DMS53 treated with DMSO at 0.1 percent for 48 hours (cell line): Measurements from ENCODE around the gene CAMK2D.

Source experiments
- DNase-seq: peaks from one replicate; lab custom pipeline; 2025; ENCODE audit not compliant: unreplicated experiment; lab: John Stamatoyannopoulos, UW

CAMK2D gene

GRCh38 chr4:113616443-113616842, 145.1 kb downstream of the CAMK2D start:
- DNase-seq: no peak

DNA sequence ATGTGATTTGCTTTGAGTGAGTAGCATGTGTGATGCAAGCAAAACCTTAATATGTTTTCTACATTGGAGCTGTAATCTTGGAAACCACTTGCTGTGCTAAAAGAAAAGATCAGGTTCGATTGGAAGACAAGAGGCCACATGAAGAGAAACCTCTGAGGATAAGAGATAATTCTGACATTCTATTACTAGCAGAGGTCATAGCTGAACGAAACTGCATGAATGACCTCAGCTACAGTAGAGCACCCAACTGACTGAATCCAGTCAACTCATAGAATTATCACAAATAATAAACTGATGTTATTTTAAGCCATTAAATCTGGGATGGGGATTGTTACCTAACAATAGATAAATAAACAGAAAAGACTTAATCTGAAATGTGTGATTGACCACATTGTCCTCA, 147.1 kb downstream of the CAMK2D start:
- no peak for DNase-seq

DNA sequence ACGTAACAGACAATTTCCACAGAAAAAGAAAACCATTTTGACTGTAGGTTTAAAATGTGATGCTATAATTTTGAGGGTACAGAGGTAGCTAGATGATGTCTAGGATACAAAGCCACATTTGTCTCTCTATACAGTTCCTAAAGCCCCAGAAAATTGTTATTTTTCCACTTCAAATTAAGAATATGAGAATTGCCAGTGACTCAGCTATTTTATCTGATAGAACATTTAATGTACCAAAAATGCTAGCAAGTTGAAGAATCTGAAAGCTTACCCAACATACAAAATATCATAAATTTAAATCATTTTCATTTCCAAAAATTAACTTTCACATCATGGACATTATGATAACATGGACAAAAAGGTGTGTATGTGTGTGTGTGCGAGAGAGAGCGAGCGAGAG, 148.0 kb downstream of the CAMK2D start:
- DNase-seq: no peak

DNA sequence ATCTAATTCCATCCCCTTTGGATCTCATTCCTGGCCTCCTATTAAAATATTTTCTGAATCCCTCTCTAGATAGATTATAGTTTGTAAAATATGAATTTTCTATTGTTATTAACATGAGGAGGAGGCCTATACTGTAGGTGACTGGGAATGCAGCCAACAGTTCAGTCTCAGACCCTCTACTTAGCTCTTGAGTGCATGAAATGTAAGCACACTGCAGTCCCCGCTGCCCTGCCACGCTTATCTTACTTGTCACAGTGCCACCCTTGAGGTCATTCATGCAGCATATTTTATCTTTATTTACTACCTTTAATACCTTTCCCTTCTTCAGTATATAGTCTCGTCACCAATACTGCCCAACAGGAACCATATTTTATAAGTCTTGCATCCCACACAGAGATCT, 151.0 kb downstream of the CAMK2D start:
- no peak for DNase-seq

- DNase-seq: no peak
Measured at GRCh38 chr4:113607998-113608397, 153.5 kb downstream of the CAMK2D start.

- no peak for DNase-seq
Measured at GRCh38 chr4:113607147-113607720, 154.3 kb downstream of the CAMK2D start.

DNA sequence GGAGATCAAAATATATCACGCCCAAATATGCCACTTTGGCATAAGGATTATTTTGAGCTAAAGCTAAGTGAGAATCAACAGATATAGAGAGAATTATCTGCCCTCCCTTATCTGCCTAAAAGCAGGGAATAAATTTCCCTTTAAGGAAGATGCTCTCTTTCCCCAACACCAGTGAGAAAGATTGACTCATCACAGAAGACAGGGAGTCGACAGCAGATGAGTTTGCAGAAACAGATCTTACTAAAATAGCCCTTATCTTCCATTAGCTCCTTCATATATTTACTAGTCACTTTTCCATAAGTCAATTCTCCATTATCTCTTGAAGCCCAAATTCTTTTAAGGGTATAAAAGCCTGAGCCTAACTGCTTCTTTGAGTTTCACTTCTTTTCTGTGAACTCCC, 156.6 kb downstream of the CAMK2D start:
- no peak for DNase-seq

DNA sequence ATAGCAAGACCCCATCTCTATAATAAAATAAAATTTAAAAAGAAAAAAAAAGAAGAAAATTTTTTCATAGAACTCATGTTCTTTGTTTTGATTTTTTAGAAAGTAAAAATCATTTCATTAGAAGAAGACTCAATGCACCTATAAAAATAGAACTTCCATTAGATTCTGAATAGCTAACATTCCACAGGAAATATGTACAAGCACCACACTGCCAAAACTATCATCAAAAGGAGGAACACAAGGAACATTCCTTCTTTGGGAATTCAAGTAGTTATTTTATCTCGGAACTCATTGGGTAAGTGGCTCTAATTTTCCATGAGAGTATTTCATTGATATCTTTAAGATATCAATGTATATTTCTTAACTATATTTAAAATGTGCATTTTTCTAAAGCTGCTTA, 157.6 kb downstream of the CAMK2D start:
- DNase-seq: no peak

DNA sequence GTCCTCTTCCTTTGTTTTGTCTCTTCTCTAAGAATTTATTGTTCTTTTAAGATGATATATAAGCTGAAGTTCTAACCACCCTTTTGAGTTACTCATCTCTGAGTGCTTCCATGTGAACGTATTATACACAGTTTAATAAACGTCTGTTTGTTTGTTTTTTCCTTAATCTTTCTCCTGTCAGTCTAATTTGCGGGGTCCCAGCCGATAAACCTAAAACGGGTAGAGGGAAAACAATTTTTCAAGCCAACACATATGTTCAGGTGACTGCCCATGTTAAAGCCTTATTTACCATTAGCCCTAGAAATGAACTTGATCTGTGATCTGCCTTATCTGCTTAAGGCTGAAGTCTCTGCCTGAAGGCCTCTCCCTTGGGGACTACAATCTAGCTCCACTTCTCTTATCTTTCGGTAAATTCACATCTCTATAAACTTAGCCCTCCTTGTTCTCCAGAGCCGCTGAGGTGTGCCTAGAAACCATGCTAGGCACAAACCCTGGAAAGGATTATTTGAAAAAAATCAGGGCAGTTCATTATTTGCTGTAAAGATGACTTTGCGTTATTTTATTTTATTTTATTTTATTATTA, 158.8 kb downstream of the CAMK2D start:
- no peak for DNase-seq

DNA sequence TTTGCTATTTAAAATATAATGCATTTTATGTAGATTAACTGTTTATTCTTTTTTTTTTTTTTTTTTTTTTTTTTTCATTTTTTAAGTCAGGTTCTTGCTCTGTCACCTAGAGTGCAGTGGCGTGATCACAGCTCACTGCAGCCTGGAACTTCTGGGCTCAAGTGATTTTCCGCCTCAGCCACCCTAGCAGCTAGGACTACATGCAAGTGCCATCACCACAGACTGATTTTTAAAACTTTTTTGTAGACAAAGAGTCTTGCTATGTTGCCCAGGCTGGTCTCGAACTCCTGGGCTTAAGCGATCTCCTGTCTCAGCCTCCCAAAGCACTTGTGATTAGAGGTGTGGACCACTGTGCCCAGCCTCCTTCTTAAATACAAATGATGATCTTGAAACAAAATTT, 159.9 kb downstream of the CAMK2D start:
- no peak for DNase-seq

DNA sequence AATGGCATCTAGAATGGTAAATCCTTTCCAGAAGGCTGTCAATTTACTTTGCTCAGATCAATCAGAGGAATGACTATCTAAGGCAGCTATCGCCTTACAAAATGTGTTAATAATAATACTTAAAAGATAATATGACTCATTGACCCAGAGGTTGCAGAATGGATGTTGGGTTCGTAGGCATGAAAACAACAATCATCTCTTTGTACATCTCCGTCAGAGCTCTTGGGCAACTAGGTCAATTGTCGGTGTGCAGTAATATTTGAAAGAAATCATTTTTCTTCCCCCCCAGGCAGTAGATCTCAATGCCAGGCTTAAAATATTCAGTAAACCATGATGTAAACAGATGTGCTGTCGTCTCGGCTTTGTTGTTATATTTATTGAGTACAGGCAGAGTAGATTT, 165.1 kb downstream of the CAMK2D start:
- DNase-seq: no peak

GRCh38 chr4:113594231-113594556, 167.3 kb downstream of the CAMK2D start:
- DNase-seq: no peak

- DNase-seq: no peak
Measured at GRCh38 chr4:113593400-113594230, 167.9 kb downstream of the CAMK2D start.

GRCh38 chr4:113591982-113592381, 169.6 kb downstream of the CAMK2D start:
- DNase-seq: no peak

GRCh38 chr4:113588895-113589668, 172.5 kb downstream of the CAMK2D start:
- DNase-seq: no peak

GRCh38 chr4:113587640-113588275, 173.8 kb downstream of the CAMK2D start:
- no peak for DNase-seq

GRCh38 chr4:113587156-113587555, 174.4 kb downstream of the CAMK2D start:
- no peak for DNase-seq

DNA sequence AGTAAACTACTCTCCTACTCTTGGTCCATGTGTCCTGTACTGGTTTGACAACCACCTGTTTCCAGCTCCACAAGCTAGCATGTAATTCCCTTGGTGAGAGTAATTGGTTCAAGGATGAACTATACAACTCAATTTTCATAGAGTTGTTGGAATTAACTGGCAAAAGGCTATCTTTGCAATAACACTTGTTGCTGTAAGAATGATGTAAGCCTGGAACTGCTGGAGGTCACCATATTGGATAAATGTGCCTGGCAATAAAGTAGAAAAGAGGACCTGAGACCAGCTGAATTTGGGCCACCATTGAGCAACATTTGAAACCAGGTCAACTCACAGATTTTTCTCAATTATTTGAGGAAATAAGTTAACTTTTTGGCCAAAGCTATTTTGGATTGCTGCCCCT, 175.5 kb downstream of the CAMK2D start:
- DNase-seq: no peak

DNA sequence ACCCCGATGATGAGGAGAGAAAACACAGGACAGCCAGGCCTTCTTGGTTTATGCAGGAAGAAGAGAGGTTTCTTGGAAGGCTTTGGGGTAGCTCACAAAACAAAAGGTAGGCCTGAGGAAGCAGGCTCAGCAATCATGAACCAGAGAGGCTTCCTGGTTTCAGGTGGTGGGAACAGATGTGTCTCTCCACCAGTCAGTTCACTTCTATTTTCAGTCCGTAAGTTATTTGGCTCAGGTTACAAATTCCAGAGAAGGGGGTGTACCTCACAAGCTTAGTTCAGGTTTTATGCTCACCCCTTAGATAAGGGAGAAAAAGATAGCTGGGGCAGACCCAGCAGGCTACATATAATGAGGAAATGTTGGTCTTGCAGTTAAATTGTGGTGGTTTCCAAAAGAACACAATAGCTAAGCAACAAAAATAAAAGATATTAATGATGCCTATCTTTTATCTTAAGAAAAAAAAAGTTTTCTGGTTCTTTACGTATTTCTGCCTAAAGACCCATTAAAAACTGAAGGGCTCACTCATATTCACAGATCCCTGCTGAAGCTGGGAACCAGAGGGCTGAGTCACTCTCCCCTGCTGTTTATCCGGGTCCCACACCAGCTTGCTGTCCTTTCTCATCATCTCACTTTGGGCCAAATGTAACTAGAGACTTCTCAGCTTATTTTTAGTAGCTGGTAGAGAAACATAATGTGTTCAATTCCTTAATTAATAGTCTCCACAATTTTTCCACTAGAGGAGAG, 177.0 kb downstream of the CAMK2D start:
- DNase-seq: no peak

GRCh38 chr4:113582737-113583136, 178.8 kb downstream of the CAMK2D start:
- no peak for DNase-seq

- DNase-seq: no peak
Measured at GRCh38 chr4:113579360-113579759, 182.2 kb downstream of the CAMK2D start.
